HUES64 (cell line): ENCODE measurements around the gene GLT6D1. TPM values are rescaled to one million over a fixed set of nuclear protein-coding genes. Genes with fewer than 3 reads are reported as not detected.

Source experiments
- H3K27ac ChIP-seq: 2 replicates; pipeline ENCODE4 v1.7.0; 2013; ENCODE audit warnings: low read depth, low read length, inconsistent platforms
- H3K27me3 ChIP-seq: 2 replicates; pipeline ENCODE4 v1.6.1; 2013; ENCODE audit warnings: mild to moderate bottlenecking, low read length; ENCODE audit not compliant: insufficient read depth
- H3K36me3 ChIP-seq: 2 replicates; pipeline ENCODE4 v1.6.1; 2013; ENCODE audit warnings: mild to moderate bottlenecking, low read length; ENCODE audit not compliant: insufficient read depth
- H3K4me1 ChIP-seq: 2 replicates; pipeline ENCODE4 v1.6.1; 2013; ENCODE audit warnings: mild to moderate bottlenecking, low read length, moderate library complexity; ENCODE audit not compliant: insufficient read depth
- H3K4me3 ChIP-seq: 2 replicates; pipeline ENCODE4 v1.5.1; 2013; ENCODE audit warnings: mild to moderate bottlenecking, low read length, moderate library complexity
- H3K9ac ChIP-seq: 2 replicates; pipeline ENCODE4 v1.6.1; 2013; ENCODE audit warnings: mild to moderate bottlenecking, low read depth, low read length
- H3K9me3 ChIP-seq: 2 replicates; pipeline ENCODE4 v1.6.1; 2013; ENCODE audit warnings: low read depth, low read length; ENCODE audit not compliant: insufficient read depth
- WGBS: fragments of 150-250, 120-280 bp; methylation state at CpG from one replicate; pipeline ENCODE4 v1.1.7; 2013; ENCODE audit warnings: missing lambda C conversion rate; 5-methylcytosine and 5-hydroxymethylcytosine counted together
- polyA plus RNA-seq, 2 experiments: library from polyadenylated mRNA; stranded (reverse); fragments of 50-300 nt; gene quantifications; one replicate each; pipeline ENCODE4 v1.2.3, GENCODE V29; 2013

The GLT6D1 gene
- polyA plus RNA-seq (2013, experiment 1 of 2), result not detected
- polyA plus RNA-seq (2013, experiment 2 of 2), result not detected

- Histone ChIP-seq H3K36me3 (no peaks in the 10 kb centered on the region), H3K27me3 (no peaks in the 10 kb centered on the region), H3K9ac (no peak within 1 kb of the TSS), H3K27ac (no peak within 1 kb of the TSS), H3K9me3 (peaks cover 27% of the 10 kb centered on the region), H3K4me1 (no peaks in the 10 kb centered on the region), H3K4me3 (no peak within 1 kb of the TSS)
- WGBS, result 96% methylated on average over 7 of the region's 9 CpGs
These were observed at the start of gene GLT6D1 for GRCh38 chr9:135639196-135639595. GLT6D1 (minus strand) TSS chr9:135639540; CDS start chr9:135639187, 353 bp downstream.

- H3K4me1 ChIP-seq, result no peaks in the 10 kb centered on the region
- no peak overlapping the region for H3K4me3 ChIP-seq
- no peaks in the 10 kb centered on the region for H3K36me3 ChIP-seq
- no peak overlapping the region for H3K9ac ChIP-seq
- H3K27me3 ChIP-seq, result no peaks in the 10 kb centered on the region
- no peaks in the 10 kb centered on the region for H3K9me3 ChIP-seq
- 93% methylated on average over 10 of the region's 10 CpGs for WGBS
- H3K27ac ChIP-seq, result no peak overlapping the region
These were observed 49.7 kb upstream of the GLT6D1 start for GRCh38 chr9:135689011-135689410.

DNA sequence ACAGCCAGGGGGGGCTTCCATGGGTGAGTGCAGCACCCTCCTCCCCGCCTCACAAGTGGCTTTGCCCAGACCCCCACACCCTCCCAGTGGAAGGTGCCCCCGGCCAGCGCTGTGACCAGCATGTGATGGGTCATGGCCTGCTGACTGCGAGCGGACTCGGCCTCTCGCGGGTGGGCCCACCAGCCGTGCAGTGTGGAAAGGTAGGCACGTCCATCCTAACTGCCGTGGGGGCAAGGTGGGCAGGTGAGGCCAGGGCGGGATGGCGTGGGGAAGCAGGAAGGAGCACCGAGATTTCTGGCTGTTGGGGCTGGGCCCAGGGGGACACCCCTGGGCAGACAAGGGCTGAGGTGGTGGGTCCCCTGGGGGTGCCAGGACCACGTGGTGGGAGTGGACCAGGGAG lies 47.9 kb upstream of the GLT6D1 start:
- H3K27ac ChIP-seq, result no peak overlapping the region
- no peaks in the 10 kb centered on the region for H3K27me3 ChIP-seq
- H3K4me1 ChIP-seq, result no peaks in the 10 kb centered on the region
- 94% methylated on average over 15 of the region's 15 CpGs for WGBS
- H3K4me3 ChIP-seq, result no peak overlapping the region
- H3K9ac ChIP-seq, result no peak overlapping the region
- no peaks in the 10 kb centered on the region for H3K36me3 ChIP-seq
- H3K9me3 ChIP-seq, result no peaks in the 10 kb centered on the region

- 85% methylated on average over 17 of the region's 17 CpGs for WGBS
- no peak overlapping the region for H3K27ac ChIP-seq
- H3K9me3 ChIP-seq, result no peaks in the 10 kb centered on the region
- H3K9ac ChIP-seq, result no peak overlapping the region
- no peaks in the 10 kb centered on the region for H3K27me3 ChIP-seq
- no peaks in the 10 kb centered on the region for H3K36me3 ChIP-seq
- H3K4me1 ChIP-seq, result no peaks in the 10 kb centered on the region
- no peak overlapping the region for H3K4me3 ChIP-seq
These were observed 45.4 kb upstream of the GLT6D1 start for GRCh38 chr9:135684691-135685090.

- H3K4me1 ChIP-seq, result no peaks in the 10 kb centered on the region
- H3K27ac ChIP-seq, result no peak overlapping the region
- no peaks in the 10 kb centered on the region for H3K9me3 ChIP-seq
- no peaks in the 10 kb centered on the region for H3K27me3 ChIP-seq
- no peak overlapping the region for H3K9ac ChIP-seq
- no peaks in the 10 kb centered on the region for H3K36me3 ChIP-seq
- WGBS, result 93% methylated on average over 15 of the region's 15 CpGs
- H3K4me3 ChIP-seq, result no peak overlapping the region
These were observed 44.2 kb upstream of the GLT6D1 start for GRCh38 chr9:135683401-135684034.

DNA sequence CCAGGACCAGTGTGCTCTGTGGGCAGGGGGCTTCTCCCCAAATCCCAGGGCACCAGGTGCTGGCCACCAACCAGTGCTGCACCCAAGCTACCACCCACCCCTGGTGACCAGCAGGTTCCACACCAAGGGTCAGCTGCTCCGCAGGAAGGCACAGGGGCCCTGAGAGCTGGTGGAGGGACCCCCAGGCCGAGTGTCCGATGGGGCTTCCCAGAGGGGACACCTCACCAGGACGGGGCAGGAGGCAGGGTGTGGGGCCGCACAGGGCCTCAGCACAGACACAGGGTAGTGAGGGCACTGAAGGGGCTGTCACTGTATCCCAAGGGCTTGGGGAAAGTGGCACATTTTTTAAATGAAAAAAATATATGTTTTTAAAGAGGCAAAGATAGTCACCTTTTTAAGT lies 41.8 kb upstream of the GLT6D1 start:
- WGBS, result 94% methylated on average over 5 of the region's 5 CpGs
- no peaks in the 10 kb centered on the region for H3K36me3 ChIP-seq
- no peak overlapping the region for H3K27ac ChIP-seq
- no peaks in the 10 kb centered on the region for H3K9me3 ChIP-seq
- no peaks in the 10 kb centered on the region for H3K4me1 ChIP-seq
- no peak overlapping the region for H3K4me3 ChIP-seq
- H3K9ac ChIP-seq, result no peak overlapping the region
- no peaks in the 10 kb centered on the region for H3K27me3 ChIP-seq

- WGBS, result 80% methylated on average over 16 of the region's 16 CpGs
- H3K27me3 ChIP-seq, result no peaks in the 10 kb centered on the region
- H3K9me3 ChIP-seq, result no peaks in the 10 kb centered on the region
- H3K9ac ChIP-seq, result no peak overlapping the region
- no peaks in the 10 kb centered on the region for H3K36me3 ChIP-seq
- no peak overlapping the region for H3K4me3 ChIP-seq
- no peak overlapping the region for H3K27ac ChIP-seq
- no peaks in the 10 kb centered on the region for H3K4me1 ChIP-seq
These were observed 40.7 kb upstream of the GLT6D1 start for GRCh38 chr9:135680056-135680455.

DNA sequence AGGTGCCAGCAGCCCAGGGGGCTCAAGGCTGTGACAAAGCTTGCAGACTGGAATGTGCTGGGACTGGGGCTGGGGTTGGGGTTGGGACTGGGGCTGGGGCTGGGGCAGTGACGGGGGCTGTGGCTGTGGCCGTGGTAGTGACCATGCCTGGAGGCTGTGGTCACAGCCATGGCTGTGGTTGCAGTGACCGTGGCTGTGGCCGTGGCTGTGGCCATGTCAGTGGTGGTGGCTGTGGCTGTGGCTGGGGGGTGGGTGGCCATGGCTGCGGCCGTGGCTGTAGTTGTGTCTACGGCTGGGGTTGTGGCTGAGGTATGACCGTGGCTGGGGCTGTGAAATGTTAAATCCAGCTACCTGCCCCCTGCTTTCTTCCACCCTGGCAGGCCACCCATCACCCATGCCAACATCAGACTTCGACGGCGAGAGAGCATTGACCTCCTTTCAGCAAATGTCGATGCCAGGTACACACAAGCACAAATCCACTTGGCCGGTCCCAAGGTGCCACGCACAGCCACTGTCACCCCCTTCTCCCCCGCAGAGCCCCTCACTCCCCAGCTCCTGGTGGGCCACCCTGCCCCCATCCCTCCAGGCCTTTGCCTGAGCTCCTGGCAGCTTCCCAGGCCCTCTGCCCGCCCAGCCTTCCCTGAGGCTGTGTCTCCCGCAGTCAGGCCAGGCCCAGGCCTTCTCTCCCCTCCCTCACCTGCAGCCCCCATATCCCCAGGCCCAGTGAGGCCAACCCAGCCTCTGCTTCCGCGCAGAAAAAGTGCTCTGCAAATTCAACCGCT lies 39.1 kb upstream of the GLT6D1 start:
- Histone ChIP-seq H3K4me1 (no peaks in the 10 kb centered on the region), H3K9me3 (no peaks in the 10 kb centered on the region), H3K4me3 (no peak overlapping the region), H3K27ac (no peak overlapping the region), H3K36me3 (no peaks in the 10 kb centered on the region), H3K27me3 (no peaks in the 10 kb centered on the region), H3K9ac (no peak overlapping the region)
- 91% methylated on average over 20 of the region's 20 CpGs for WGBS

DNA sequence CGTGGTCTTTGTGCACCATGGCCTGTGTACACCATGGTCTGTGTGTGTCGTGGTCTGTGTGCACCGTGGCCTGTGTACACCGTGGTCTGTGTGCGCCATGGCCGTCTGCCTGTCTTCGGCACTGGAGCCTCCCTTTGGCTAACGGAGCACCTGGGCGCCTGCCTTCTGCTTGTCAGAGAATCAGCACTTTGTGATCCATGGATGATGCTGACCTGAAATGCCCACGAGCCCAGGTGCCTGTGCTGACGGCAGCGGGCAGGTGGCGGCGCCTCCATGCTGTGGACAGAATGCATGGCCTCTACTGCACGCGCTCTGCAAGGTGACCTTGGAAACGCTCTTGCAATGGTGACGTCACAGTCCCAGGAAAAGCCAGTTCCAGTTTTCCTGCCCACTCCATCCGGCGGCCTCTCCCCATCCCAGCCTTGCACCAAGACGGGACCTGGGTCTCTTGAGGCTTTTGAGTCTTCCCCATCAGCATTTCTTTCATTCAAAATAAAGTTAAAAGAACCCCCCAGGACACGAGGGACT lies 38.4 kb upstream of the GLT6D1 start:
- no peak overlapping the region for H3K4me3 ChIP-seq
- H3K9ac ChIP-seq, result no peak overlapping the region
- H3K27me3 ChIP-seq, result no peaks in the 10 kb centered on the region
- H3K9me3 ChIP-seq, result no peaks in the 10 kb centered on the region
- WGBS, result 93% methylated on average over 22 of the region's 22 CpGs
- no peaks in the 10 kb centered on the region for H3K36me3 ChIP-seq
- H3K27ac ChIP-seq, result no peak overlapping the region
- no peaks in the 10 kb centered on the region for H3K4me1 ChIP-seq

- H3K4me1 ChIP-seq, result no peaks in the 10 kb centered on the region
- no peaks in the 10 kb centered on the region for H3K36me3 ChIP-seq
- no peak overlapping the region for H3K4me3 ChIP-seq
- no peaks in the 10 kb centered on the region for H3K27me3 ChIP-seq
- no peak overlapping the region for H3K27ac ChIP-seq
- 95% methylated on average over 13 of the region's 13 CpGs for WGBS
- no peak overlapping the region for H3K9ac ChIP-seq
- H3K9me3 ChIP-seq, result no peaks in the 10 kb centered on the region
These were observed 37.6 kb upstream of the GLT6D1 start for GRCh38 chr9:135676891-135677290.

- Histone ChIP-seq H3K27me3 (no peaks in the 10 kb centered on the region), H3K4me1 (no peaks in the 10 kb centered on the region), H3K4me3 (no peak overlapping the region)
These were observed 35.6 kb upstream of the GLT6D1 start for GRCh38 chr9:135674977-135675376.

More at GRCh38 chr9:135674977-135675376, 35.6 kb upstream of the GLT6D1 start:
- Histone ChIP-seq H3K27ac (no peak overlapping the region), H3K36me3 (no peaks in the 10 kb centered on the region), H3K9ac (no peak overlapping the region), H3K9me3 (no peaks in the 10 kb centered on the region)
- 96% methylated on average over 10 of the region's 10 CpGs for whole genome bisulfite sequencing
